Ascending aorta (tissue), 2 donors: ENCODE results near the gene UBE4A. TPM values are rescaled to one million over a fixed set of nuclear protein-coding genes. Genes with fewer than 3 reads are reported as not detected.

Source experiments
- DNase-seq, 2 donors: peaks; one replicate each; pipeline ENCODE4 v3.0.0-alpha.2; 2019; ENCODE audit warnings: low spot score in 2 of 2
- H3K27ac ChIP-seq, 2 donors: fragments of 200-600 bp; sonication (generic); one replicate each; pipeline ENCODE4 v1.5.1; 2016 to 2017; ENCODE audit warnings: mild to moderate bottlenecking in 1 of 2
- H3K27me3 ChIP-seq: fragments of 200-600 bp; sonication (generic); one replicate; pipeline ENCODE4 v1.5.1; 2017
- H3K36me3 ChIP-seq, 2 donors: fragments of 200-600 bp; sonication (generic); one replicate each; pipeline ENCODE4 v1.5.1; 2016
- H3K4me1 ChIP-seq, 2 donors: fragments of 200-600 bp; sonication (generic); one replicate each; pipeline ENCODE4 v1.5.1; 2016 to 2017; ENCODE audit warnings: mild to moderate bottlenecking in 1 of 2
- H3K4me3 ChIP-seq, 2 donors: fragments of 200-600 bp; sonication (generic); one replicate each; pipeline ENCODE4 v1.5.1; 2016 to 2017; ENCODE audit warnings: mild to moderate bottlenecking in 1 of 2
- H3K9me3 ChIP-seq, 2 donors: fragments of 200-600 bp; sonication (generic); one replicate each; pipeline ENCODE4 v1.5.1; 2016
- CTCF ChIP-seq, 3 experiments: fragments of 200-600 bp in 2 of 3; fragments of 450-650 bp in 1 of 3; sonication (generic) in 2 of 3; IDR thresholded peaks; one replicate each; pipeline ENCODE4 v1.5.1; 2016 to 2019; ENCODE audit warnings: antibody characterized with exemption in 3 of 3, mild to moderate bottlenecking in 1 of 3, moderate library complexity in 1 of 3
- intact Hi-C: fragments of 100-400 bp; cut with DNase I; formaldehyde crosslinking; loops from one replicate; pipeline ENCODE4 v1.15.1; 2023
- total RNA-seq: library from RNA; depleted of rRNA; stranded (reverse); fragments of >200 nt; gene quantifications from one replicate; pipeline ENCODE4 v1.1.0, GENCODE V29; 2016

Gene UBE4A
- total RNA-seq, 1 donor from 2014 or later, result 24.6 TPM

DNA sequence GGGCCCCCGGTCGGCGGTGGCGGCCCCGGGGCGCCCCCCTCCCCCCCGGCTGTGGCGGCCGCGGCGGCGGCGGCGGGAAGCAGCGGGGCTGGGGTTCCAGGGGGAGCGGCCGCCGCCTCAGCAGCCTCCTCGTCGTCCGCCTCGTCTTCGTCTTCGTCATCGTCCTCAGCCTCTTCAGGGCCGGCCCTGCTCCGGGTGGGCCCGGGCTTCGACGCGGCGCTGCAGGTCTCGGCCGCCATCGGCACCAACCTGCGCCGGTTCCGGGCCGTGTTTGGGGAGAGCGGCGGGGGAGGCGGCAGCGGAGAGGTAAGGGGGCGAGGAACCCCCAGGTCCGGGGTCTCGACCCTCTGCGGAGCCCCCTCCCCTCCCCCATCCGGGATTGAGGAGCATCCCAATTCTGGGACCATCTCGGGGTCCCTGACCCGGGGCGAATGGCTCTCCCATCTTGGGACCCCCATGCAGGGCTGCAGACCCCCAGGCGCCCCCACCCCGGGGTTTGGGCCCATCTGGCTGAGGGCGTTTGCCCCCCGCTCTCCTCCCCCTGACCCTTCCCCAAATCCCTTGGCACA lies 77.3 kb downstream of the UBE4A start:
- H3K4me1 ChIP-seq, result peaks cover 3 to 20% of the 10 kb centered on the region in 2 donors
- H3K36me3 ChIP-seq, result no peaks in the 10 kb centered on the region
- H3K27me3 ChIP-seq, result no peaks in the 10 kb centered on the region
- peak in 1 of 2 donors; percentile 64 for DNase-seq
- H3K4me3 ChIP-seq, result peak overlapping the region; percentile 73 to 91
- peak overlapping the region; percentile 95 to 96 for H3K27ac ChIP-seq
- H3K9me3 ChIP-seq, result no peaks in the 10 kb centered on the region
- no peak for TF ChIP-seq CTCF (IDR thresholded peaks at IDR 0.05)
- intact Hi-C loops, result loop anchor here (1.0 to 10.0 kb wide), 8 partner anchors 35 to 1996 kb away; partner anchors contain the start of genes ATP5MG, C2CD2L, DPAGT1 and IFT46

DNA sequence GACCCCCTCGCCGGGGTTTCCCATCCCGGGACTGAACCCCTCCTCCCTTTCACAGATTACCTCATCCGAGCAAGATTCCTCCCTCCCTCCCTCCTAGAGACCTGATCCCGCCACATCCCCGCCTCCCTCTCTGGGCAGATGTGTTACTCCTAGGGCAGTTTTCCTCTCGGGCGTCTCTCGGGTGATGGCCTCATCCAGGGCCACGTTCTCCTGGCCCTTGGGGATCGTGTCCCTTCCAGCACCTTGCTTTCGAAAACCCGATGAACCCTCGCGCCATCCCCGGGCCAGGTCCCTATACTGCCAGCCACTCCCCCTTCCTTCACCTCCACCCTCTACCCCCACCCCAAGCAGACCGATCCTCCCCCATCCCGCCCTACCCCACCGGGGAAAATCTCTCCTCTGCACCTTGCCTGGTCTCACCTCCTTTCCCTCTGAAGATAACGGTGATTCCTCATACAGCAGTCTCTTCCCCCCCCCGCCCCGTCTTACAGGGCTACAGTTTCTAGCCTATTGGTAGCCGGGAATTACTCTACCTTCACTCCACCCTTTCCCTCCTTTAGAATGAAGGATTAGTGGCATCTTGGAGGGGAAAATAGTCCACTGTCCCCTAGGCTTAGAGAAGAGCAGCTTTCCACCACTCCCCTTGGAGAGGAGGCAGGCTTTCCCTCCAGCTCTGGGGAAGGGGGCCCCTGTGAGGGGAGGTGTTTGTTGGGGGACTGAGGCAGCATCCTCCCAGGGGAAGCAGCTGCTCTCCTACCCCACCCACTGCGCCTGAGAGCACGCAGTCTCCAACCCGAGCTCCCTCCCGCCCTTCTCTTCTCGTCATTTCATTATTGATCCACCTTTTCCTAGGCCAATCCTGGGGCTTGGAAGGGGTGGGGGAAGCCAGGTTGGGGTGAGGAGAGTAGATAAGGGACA lies 78.1 kb downstream of the UBE4A start:
- DNase-seq, result peak in 1 of 2 donors; percentile 77
- intact Hi-C loops, result loop anchor here (2.0 to 10.0 kb wide), 6 partner anchors 127 to 1995 kb away; partner anchors contain the start of genes C2CD2L, DPAGT1, IFT46 and SIDT2
- Histone ChIP-seq H3K4me3 (peak overlapping the region; percentile 73 to 91), H3K27me3 (no peaks in the 10 kb centered on the region), H3K9me3 (no peaks in the 10 kb centered on the region), H3K4me1 (peaks cover 7 to 22% of the 10 kb centered on the region in 2 donors), H3K36me3 (no peaks in the 10 kb centered on the region), H3K27ac (peak overlapping the region; percentile 95 to 96)
- TF ChIP-seq CTCF (IDR thresholded peaks at IDR 0.05), result no peak

DNA sequence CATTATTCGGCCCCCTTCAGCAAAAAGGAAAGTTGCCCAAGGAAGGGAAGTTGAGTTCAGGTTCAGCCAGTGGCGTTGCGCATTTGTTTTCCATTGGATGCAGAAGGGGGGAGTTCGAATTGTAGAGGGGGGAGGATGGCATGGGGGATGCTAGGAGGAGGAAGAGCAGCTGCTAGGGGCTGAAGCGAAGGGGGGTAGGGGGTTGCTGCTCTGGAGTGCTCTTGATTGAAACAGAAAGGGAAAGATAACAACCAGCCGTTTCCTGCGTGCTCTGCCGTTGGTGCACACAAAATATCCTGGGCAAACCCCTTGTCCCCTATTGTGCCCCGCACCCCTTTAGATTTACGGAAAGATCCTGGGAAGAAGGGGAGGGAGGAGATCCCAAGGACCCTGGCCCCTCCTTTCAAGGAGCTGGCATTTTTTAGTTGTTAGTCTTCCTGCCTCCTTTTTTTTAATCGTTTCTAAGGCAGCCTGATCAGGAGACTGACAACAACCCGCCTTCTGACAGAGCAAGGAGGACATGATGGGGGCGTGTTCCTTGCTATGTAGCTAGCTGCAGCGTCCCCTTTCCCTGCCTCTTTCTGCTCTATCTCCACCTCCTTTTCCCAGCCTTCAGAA lies 79.0 kb downstream of the UBE4A start:
- Histone ChIP-seq H3K27me3 (no peaks in the 10 kb centered on the region), H3K4me3 (peak overlapping the region; percentile 73 to 91), H3K27ac (peak overlapping the region; percentile 95 to 96), H3K9me3 (no peaks in the 10 kb centered on the region), H3K36me3 (no peaks in the 10 kb centered on the region), H3K4me1 (peaks cover 7 to 29% of the 10 kb centered on the region in 2 donors)
- peak in 1 of 3 experiments; percentile 7 for TF ChIP-seq CTCF (IDR thresholded peaks at IDR 0.05)
- intact Hi-C loops, result loop anchor here (5.0 to 10.0 kb wide), 5 partner anchors 184 to 1994 kb away; partner anchors contain the start of genes C2CD2L, DPAGT1, SIDT2 and USP2
- DNase-seq, result peak; percentile 41 to 71

- intact Hi-C loops, result loop anchor here (5.0 to 10.0 kb wide), 5 partner anchors 183 to 1993 kb away; partner anchors contain the start of genes C2CD2L, DPAGT1, SIDT2 and USP2
- H3K27me3 ChIP-seq, result no peaks in the 10 kb centered on the region
- H3K27ac ChIP-seq, result peak overlapping the region in 1 of 2 donors; percentile 8
- H3K4me3 ChIP-seq, result no peak overlapping the region
- H3K36me3 ChIP-seq, result no peaks in the 10 kb centered on the region
- peaks cover 7 to 28% of the 10 kb centered on the region in 2 donors for H3K4me1 ChIP-seq
- no peak for DNase-seq
- no peaks in the 10 kb centered on the region for H3K9me3 ChIP-seq
- no peak for TF ChIP-seq CTCF (IDR thresholded peaks at IDR 0.05)
Measured at GRCh38 chr11:118439646-118440045, 80.2 kb downstream of the UBE4A start.

DNA sequence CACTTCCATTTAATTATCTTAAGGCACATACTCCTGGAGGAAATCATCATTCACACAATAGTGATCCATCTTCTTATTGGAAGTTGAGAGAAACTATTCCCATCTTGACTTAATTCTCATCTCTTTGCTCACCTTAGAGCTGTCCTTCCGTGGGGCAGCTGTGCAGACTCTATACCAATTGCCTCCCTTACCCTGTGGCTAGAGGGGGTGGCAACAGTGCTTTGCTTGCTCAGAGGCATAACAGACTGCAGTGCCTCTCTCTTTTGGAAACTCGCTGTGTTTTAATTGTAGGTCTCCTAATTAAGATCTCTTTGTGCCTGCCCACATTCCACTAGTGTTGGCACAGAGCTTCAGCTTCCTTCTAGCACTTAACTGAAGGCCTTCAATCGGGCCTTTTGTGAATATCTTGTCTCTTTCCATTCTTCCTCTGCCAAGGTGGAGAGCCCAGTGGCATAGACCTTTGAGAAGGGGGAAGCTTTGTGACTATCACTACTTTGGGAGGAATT lies 82.4 kb downstream of the UBE4A start:
- no peaks in the 10 kb centered on the region for H3K36me3 ChIP-seq
- no peak overlapping the region for H3K27ac ChIP-seq
- intact Hi-C loops, result no loop called here
- H3K9me3 ChIP-seq, result no peaks in the 10 kb centered on the region
- H3K27me3 ChIP-seq, result no peaks in the 10 kb centered on the region
- no peak for DNase-seq
- no peak overlapping the region for H3K4me3 ChIP-seq
- no peak for TF ChIP-seq CTCF (IDR thresholded peaks at IDR 0.05)
- peaks cover 7 to 31% of the 10 kb centered on the region in 2 donors for H3K4me1 ChIP-seq
